Fibroblast of the aortic adventitia (primary cell): ENCODE measurements around the gene KLHDC3. TPM values are rescaled to one million over a fixed set of nuclear protein-coding genes. Genes with fewer than 3 reads are reported as not detected.

Experiments used
- DNase-seq: peaks from one replicate; pipeline ENCODE4 v3.0.0-alpha.2; 2010; ENCODE audit warnings: low read depth
- H3K4me3 ChIP-seq: 2 replicates; pipeline ENCODE4 v1.5.1; 2011; ENCODE audit warnings: low read depth, mild to moderate bottlenecking, control low read depth, low read length, moderate library complexity
- CTCF ChIP-seq: IDR thresholded peaks from 2 replicates; pipeline ENCODE4 v1.5.1; 2011; ENCODE audit warnings: mild to moderate bottlenecking, low read length, control low read depth, inconsistent platforms; ENCODE audit not compliant: insufficient read depth
- total RNA-seq: library from RNA; depleted of rRNA; stranded (reverse); fragments of >200 nt; gene quantifications from 2 replicates; pipeline ENCODE4 v1.2.3, GENCODE V29; 2012; ENCODE audit warnings: low replicate concordance

The KLHDC3 gene
- total RNA-seq, 1 donor, result 78.1 TPM

GRCh38 chr6:43052842-43053544 lies 38.9 kb downstream of the KLHDC3 start:
- no peak for TF ChIP-seq CTCF
- DNase-seq, result peak; percentile 29
- peak overlapping the region; percentile 87 for H3K4me3 ChIP-seq

GRCh38 chr6:43053545-43054205 lies 39.6 kb downstream of the KLHDC3 start, which contains the start of gene CUL7:
Gene CUL7 (minus strand): TSS chr6:43053851. CDS start chr6:43052788, 1,063 bp downstream.
- peak within 1 kb of the TSS; percentile 87 for H3K4me3 ChIP-seq
- TF ChIP-seq CTCF, result peak; percentile 2

GRCh38 chr6:43054206-43054943 lies 40.3 kb downstream of the KLHDC3 start:
- no peak for TF ChIP-seq CTCF
- H3K4me3 ChIP-seq, result peak overlapping the region; percentile 87
- no peak for DNase-seq

More at GRCh38 chr6:43053545-43054205, 39.6 kb downstream of the KLHDC3 start, which contains the start of gene CUL7:
- peak; percentile 96 for DNase-seq

DNA sequence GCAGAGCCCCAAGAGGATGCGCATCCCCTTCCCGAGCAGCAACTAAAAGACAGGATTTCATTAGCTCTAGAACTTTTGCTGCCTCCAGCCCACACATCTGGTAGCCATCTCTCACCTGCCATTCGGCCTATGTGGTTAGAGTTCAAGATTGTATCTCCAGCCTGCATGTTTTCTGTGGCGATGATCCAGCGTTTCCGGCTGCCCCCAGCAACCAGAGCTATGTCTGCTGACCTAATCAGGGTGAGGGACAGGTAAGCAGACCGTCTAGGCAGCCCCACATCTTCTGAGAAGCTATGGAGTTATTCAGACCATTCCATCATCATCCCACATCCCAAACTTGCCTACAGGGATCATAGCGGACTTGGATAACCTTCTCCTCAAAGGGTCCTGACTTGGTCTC lies 41.9 kb downstream of the KLHDC3 start:
- TF ChIP-seq CTCF, result no peak
- no peak for DNase-seq
- no peak overlapping the region for H3K4me3 ChIP-seq

GRCh38 chr6:43058531-43058930 lies 44.5 kb downstream of the KLHDC3 start:
- no peak for DNase-seq
- no peak for TF ChIP-seq CTCF

DNA sequence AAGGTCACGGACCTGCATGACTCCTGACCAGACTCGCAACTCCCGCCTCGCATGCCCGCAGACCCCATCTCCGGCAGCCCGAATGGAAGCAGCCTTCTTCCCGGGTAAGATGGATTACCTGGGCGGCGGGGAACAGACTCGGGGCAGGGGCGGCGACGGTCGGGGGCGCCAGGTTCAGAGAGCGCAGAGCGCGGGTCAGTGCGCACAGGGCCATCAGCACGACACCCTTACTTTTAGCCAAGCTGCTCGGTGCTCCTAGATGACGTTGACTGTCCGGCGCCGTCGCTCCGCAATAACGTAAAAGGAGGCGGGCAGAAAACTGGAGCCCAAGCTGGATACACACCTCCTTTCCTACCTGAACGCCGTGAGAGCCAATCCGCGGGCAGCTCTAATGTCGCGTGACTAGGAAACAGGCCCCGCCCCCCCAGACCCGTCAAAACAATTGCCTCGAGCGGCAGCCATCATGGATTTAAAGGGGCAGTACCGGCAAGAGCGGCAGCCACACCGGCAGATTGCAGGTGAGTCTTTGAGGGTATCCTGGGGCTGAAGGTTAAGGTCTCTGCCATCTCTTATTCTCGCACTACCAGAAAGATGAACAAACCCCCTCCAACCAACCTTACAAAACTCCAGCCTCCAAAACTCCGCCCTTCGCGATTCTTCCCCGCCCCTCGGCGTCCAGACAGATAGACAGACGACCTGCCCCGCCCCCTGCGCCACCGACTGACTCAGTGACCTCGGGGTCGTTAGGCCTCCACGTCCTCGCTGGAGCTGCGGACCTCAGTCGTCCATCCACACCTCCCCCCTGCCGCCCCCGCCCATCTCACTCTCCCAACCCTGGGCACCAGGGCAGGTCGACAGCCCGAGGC lies 45.4 kb downstream of the KLHDC3 start, which contains the start of the genes KLC4 and MRPL2:
KLC4 (plus strand) TSS at position 464 of the 866 bp plus-strand sequence. CDS start 1,705 bp downstream, outside the sequence.
MRPL2 (minus strand) TSS at position 267 of the 866 bp plus-strand sequence; CDS start at position 214, 53 bp downstream.
- TF ChIP-seq CTCF, result no peak
- peak within 1 kb of the TSS; percentile 84 for H3K4me3 ChIP-seq
- peak; percentile 98 for DNase-seq

More at GRCh38 chr6:43058531-43058930, 44.5 kb downstream of the KLHDC3 start:
- peak overlapping the region; percentile 84 for H3K4me3 ChIP-seq
